Keratinocyte (primary cell): ENCODE results near the gene MDFI. TPM values are rescaled to one million over a fixed set of nuclear protein-coding genes. Genes with fewer than 3 reads are reported as not detected.

Source experiments
- DNase-seq: peaks from one replicate; pipeline ENCODE4 v3.0.0-alpha.2; 2011; ENCODE audit warnings: low read depth, missing footprints, low spot score
- FAIRE-seq: peaks from 2 replicates; lab custom pipeline; 2011; peaks lifted over from hg19 to GRCh38; lab: Jason Lieb, UNC
- H2AFZ ChIP-seq: 2 replicates; pipeline ENCODE4 v1.6.0; 2012; ENCODE audit warnings: low read length, control low read depth, inconsistent platforms; ENCODE audit not compliant: control insufficient read depth
- H3K27ac ChIP-seq: 2 replicates; pipeline ENCODE4 v1.5.1; 2011; ENCODE audit warnings: low read length; ENCODE audit not compliant: control insufficient read depth, insufficient read depth
- H3K27me3 ChIP-seq: 3 replicates; pipeline ENCODE4 v1.6.0; 2011; ENCODE audit warnings: low read length; ENCODE audit not compliant: control insufficient read depth, insufficient read depth; ENCODE audit errors: extremely low read depth
- H3K36me3 ChIP-seq, 2 experiments: 2 replicates in 1 of 2; 3 replicates in 1 of 2; pipeline ENCODE4 v1.5.1; 2011; ENCODE audit warnings: low read length in 2 of 2, mild to moderate bottlenecking in 1 of 2; ENCODE audit not compliant: control insufficient read depth in 2 of 2, insufficient read depth in 2 of 2; ENCODE audit errors: extremely low read depth in 1 of 2
- H3K4me1 ChIP-seq: 3 replicates; pipeline ENCODE4 v1.5.1; 2011; ENCODE audit warnings: low read length; ENCODE audit not compliant: control insufficient read depth, insufficient read depth; ENCODE audit errors: extremely low read depth
- H3K4me2 ChIP-seq: 3 replicates; pipeline ENCODE4 v1.6.0; 2011; ENCODE audit warnings: low read depth, low read length; ENCODE audit not compliant: control insufficient read depth, insufficient read depth; ENCODE audit errors: extremely low read depth
- H3K4me3 ChIP-seq, 3 experiments: fragments of 200-600 bp in 1 of 3; sonication (generic) in 1 of 3; 2 replicates in 2 of 3; 3 replicates in 1 of 3; pipeline ENCODE4 v1.5.1; 2011 to 2016; ENCODE audit warnings: low read length in 3 of 3, mild to moderate bottlenecking in 3 of 3, control low read depth in 2 of 3, inconsistent platforms in 1 of 3, low read depth in 1 of 3, mixed read lengths in 1 of 3, mixed run types in 1 of 3, moderate library complexity in 1 of 3; ENCODE audit not compliant: control insufficient read depth in 2 of 3, insufficient read depth in 2 of 3; ENCODE audit errors: extremely low read depth in 1 of 3
- H3K79me2 ChIP-seq: 2 replicates; pipeline ENCODE4 v1.6.0; 2012; ENCODE audit warnings: low read length; ENCODE audit not compliant: control insufficient read depth, insufficient read depth
- H3K9ac ChIP-seq: 3 replicates; pipeline ENCODE4 v1.6.0; 2011; ENCODE audit warnings: low read length; ENCODE audit not compliant: control insufficient read depth, insufficient read depth; ENCODE audit errors: extremely low read depth
- H3K9me1 ChIP-seq: 3 replicates; pipeline ENCODE4 v1.6.0; 2011; ENCODE audit warnings: low read length; ENCODE audit not compliant: control insufficient read depth, insufficient read depth; ENCODE audit errors: extremely low read depth
- H3K9me3 ChIP-seq: 2 replicates; pipeline ENCODE4 v1.5.1; 2012; ENCODE audit warnings: low read depth, low read length; ENCODE audit not compliant: control insufficient read depth
- H4K20me1 ChIP-seq: 3 replicates; pipeline ENCODE4 v1.6.0; 2011; ENCODE audit warnings: low read length; ENCODE audit not compliant: control insufficient read depth, insufficient read depth; ENCODE audit errors: extremely low read depth
- CTCF ChIP-seq, 3 experiments: IDR thresholded peaks in 1 of 3; conservative IDR thresholded peaks in 1 of 3; optimal IDR thresholded peaks in 1 of 3; 2 replicates in 2 of 3; 3 replicates in 1 of 3; pipeline versions ENCODE3 to v1.5.1; 2011; ENCODE audit warnings: low read length in 3 of 3, mild to moderate bottlenecking in 3 of 3, moderate library complexity in 2 of 3, control low read depth in 1 of 3, inconsistent platforms in 1 of 3; ENCODE audit not compliant: insufficient read depth in 2 of 3; ENCODE audit errors: extremely low read depth in 1 of 3
- EZH2 ChIP-seq: IDR thresholded peaks from one replicate; pipeline ENCODE4 v1.6.1; 2012; ENCODE audit warnings: inconsistent platforms, mild to moderate bottlenecking, low read length, moderate library complexity
- dilution Hi-C: fragments of 300-500 bp; cut with MboI; formaldehyde crosslinking; loops from one replicate; pipeline ENCODE4 v1.7.0; 2020; ENCODE audit warnings: low sequenced_read_pairs; ENCODE audit not compliant: extremely low pct_ligation_motif_present
- polyA plus RNA-seq, 5 experiments: library from polyadenylated mRNA; depleted of rRNA in 3 of 5; stranded (reverse) in 3 of 5; stranded (forward) in 1 of 5; unstranded in 1 of 5; fragments of >200 nt; gene quantifications; 1 replicate in 1 of 5; 2 replicates in 3 of 5; 3 replicates in 1 of 5; pipeline versions ENCODE4 v1.2.1 to v1.2.3, GENCODE V29; 2011 to 2012; ENCODE audit warnings: missing spikeins in 2 of 5, low read depth in 1 of 5, low replicate concordance in 1 of 5

The MDFI gene
- polyA plus RNA-seq, 1 donor (not counting 4 experiments of a cell fraction or from before 2014, with no cell fraction given) = 60.1 TPM

- Histone ChIP-seq H3K27ac (no peak overlapping the region), H3K9me3 (no peaks in the 10 kb centered on the region), H2AFZ (no peak overlapping the region), H3K9ac (no peak overlapping the region), H3K4me2 (no peak overlapping the region), H3K4me3 (no peak overlapping the region), H3K36me3 (peaks cover 35 to 59% of the 10 kb centered on the region in 2 experiments), H4K20me1 (peaks cover 14% of the 10 kb centered on the region), H3K79me2 (peaks cover 38% of the 10 kb centered on the region), H3K27me3 (no peaks in the 10 kb centered on the region), H3K9me1 (peaks cover 5% of the 10 kb centered on the region), H3K4me1 (peaks cover 33% of the 10 kb centered on the region)
- no peak for FAIRE-seq
- DNase-seq = no peak
- TF ChIP-seq EZH2 (no peak), CTCF (optimal IDR thresholded peaks at IDR 0.05 in 1 of 3, IDR thresholded peaks at IDR 0.05 in 1 of 3, conservative IDR thresholded peaks at IDR 0.05 in 1 of 3; ENCODE audit: extremely low read depth in 1 of 3, insufficient read depth in 2 of 3, low read length in 3 of 3) (no peak)
- dilution Hi-C loops = no loop called here
Measured at GRCh38 chr6:41645007-41645618, 6.8 kb downstream of the MDFI start.

- Histone ChIP-seq H3K4me1 (peaks cover 33% of the 10 kb centered on the region), H3K9me3 (no peaks in the 10 kb centered on the region), H3K79me2 (peaks cover 36% of the 10 kb centered on the region), H3K36me3 (peaks cover 41 to 62% of the 10 kb centered on the region in 2 experiments), H3K27ac (no peak overlapping the region), H3K4me3 (no peak overlapping the region), H3K27me3 (no peaks in the 10 kb centered on the region), H3K9ac (no peak overlapping the region), H3K9me1 (peaks cover 5% of the 10 kb centered on the region), H3K4me2 (no peak overlapping the region), H2AFZ (no peak overlapping the region), H4K20me1 (peaks cover 14% of the 10 kb centered on the region)
- dilution Hi-C loops = no loop called here
- no peak for TF ChIP-seq CTCF (optimal IDR thresholded peaks at IDR 0.05 in 1 of 3, IDR thresholded peaks at IDR 0.05 in 1 of 3, conservative IDR thresholded peaks at IDR 0.05 in 1 of 3; ENCODE audit: extremely low read depth in 1 of 3, insufficient read depth in 2 of 3, low read length in 3 of 3)
- TF ChIP-seq EZH2 = no peak
- no peak for FAIRE-seq
- DNase-seq = no peak
Measured at GRCh38 chr6:41646026-41646795, 7.9 kb downstream of the MDFI start.
